ENCODE results near the gene KBTBD12.

KBTBD12 gene

GRCh38 chr3:127986803-127987202 is 71.8 kb downstream of the KBTBD12 start:
- DNase-seq, result no peak

GRCh38 chr3:127987309-127987995 is 72.4 kb downstream of the KBTBD12 start:
- DNase-seq, result no peak

- no peak for DNase-seq
These were observed 73.9 kb downstream of the KBTBD12 start for GRCh38 chr3:127988770-127989557.

GRCh38 chr3:127990051-127990450 is 75.0 kb downstream of the KBTBD12 start:
- no peak for DNase-seq

GRCh38 chr3:127990461-127990860 is 75.4 kb downstream of the KBTBD12 start:
- DNase-seq, result no peak

- no peak for DNase-seq
These were observed 76.2 kb downstream of the KBTBD12 start for GRCh38 chr3:127991251-127991650.

- DNase-seq, result no peak
These were observed 76.6 kb downstream of the KBTBD12 start for GRCh38 chr3:127991681-127992080.

GRCh38 chr3:127992127-127992526 is 77.1 kb downstream of the KBTBD12 start:
- no peak for DNase-seq

- no peak for DNase-seq
These were observed 79.0 kb downstream of the KBTBD12 start for GRCh38 chr3:127994011-127994410.

- DNase-seq, result peak; percentile 8
These were observed 82.0 kb downstream of the KBTBD12 start for GRCh38 chr3:127997016-127997415.

- no peak for DNase-seq
These were observed 82.9 kb downstream of the KBTBD12 start for GRCh38 chr3:127997961-127998360.

GRCh38 chr3:127998596-127998995 is 83.6 kb downstream of the KBTBD12 start:
- no peak for DNase-seq

- DNase-seq, result no peak
These were observed 84.6 kb downstream of the KBTBD12 start for GRCh38 chr3:127999509-128000106.

- no peak for DNase-seq
These were observed 86.5 kb downstream of the KBTBD12 start for GRCh38 chr3:128001576-128001975.

- DNase-seq, result no peak
These were observed 89.6 kb downstream of the KBTBD12 start for GRCh38 chr3:128004661-128005060.

- no peak for DNase-seq
These were observed 91.3 kb downstream of the KBTBD12 start for GRCh38 chr3:128006061-128007032.

- DNase-seq, result no peak
These were observed 92.0 kb downstream of the KBTBD12 start for GRCh38 chr3:128007033-128007424.

GRCh38 chr3:128009952-128010846 is 95.2 kb downstream of the KBTBD12 start:
- DNase-seq, result peak; percentile 56

GRCh38 chr3:128011140-128011539 is 96.1 kb downstream of the KBTBD12 start:
- DNase-seq, result peak; percentile 38

GRCh38 chr3:128012050-128012449 is 97.0 kb downstream of the KBTBD12 start:
- no peak for DNase-seq

GRCh38 chr3:128014548-128014947 is 99.5 kb downstream of the KBTBD12 start:
- DNase-seq, result no peak

- DNase-seq, result no peak
These were observed 101.5 kb downstream of the KBTBD12 start for GRCh38 chr3:128016502-128016901.

Measured in fibroblast of skin of right biceps (primary cell).